ENCODE measurements around the gene ARL8B.
"Not testable (repeated sequence)": the region's sequence is repeated elsewhere in the genome, so short reads cannot be mapped to it uniquely, and the experiment has no call there.

ARL8B gene

DNA sequence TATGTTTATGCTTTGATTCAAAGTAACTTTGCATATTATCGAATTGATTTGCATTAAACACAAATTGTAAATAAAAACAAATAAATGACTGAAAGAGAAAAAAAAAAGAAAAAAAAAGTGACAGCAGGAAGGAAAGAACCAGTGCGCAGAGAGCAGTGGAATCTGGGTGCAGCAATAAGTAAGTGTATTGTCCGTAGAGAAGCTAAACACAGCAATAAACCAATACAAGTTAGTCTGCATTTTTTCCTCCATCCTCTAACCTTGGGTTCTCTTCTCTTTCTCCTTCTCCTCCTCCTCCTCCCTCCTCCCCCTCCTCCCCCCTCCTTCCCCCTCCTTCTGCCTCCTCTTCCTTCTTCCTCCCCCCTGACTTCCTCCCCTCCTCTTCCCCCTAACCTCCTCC, 18.3 kb upstream of the ARL8B start:
- no peaks in the 10 kb centered on the region for H3K27me3 ChIP-seq
- intact Hi-C loops (cut with DNase I; ENCODE audit: low total_unique reads) = no loop called here
- no peak for DNase-seq
- H3K9me3 ChIP-seq = no peaks in the 10 kb centered on the region
- no peak overlapping the region for H3K4me3 ChIP-seq
- no peaks in the 10 kb centered on the region for H3K4me1 ChIP-seq
- TF ChIP-seq, protein P1, sequence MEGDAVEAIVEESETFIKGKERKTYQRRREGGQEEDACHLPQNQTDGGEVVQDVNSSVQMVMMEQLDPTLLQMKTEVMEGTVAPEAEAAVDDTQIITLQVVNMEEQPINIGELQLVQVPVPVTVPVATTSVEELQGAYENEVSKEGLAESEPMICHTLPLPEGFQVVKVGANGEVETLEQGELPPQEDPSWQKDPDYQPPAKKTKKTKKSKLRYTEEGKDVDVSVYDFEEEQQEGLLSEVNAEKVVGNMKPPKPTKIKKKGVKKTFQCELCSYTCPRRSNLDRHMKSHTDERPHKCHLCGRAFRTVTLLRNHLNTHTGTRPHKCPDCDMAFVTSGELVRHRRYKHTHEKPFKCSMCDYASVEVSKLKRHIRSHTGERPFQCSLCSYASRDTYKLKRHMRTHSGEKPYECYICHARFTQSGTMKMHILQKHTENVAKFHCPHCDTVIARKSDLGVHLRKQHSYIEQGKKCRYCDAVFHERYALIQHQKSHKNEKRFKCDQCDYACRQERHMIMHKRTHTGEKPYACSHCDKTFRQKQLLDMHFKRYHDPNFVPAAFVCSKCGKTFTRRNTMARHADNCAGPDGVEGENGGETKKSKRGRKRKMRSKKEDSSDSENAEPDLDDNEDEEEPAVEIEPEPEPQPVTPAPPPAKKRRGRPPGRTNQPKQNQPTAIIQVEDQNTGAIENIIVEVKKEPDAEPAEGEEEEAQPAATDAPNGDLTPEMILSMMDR (IDR thresholded peaks at IDR 0.05) = no peak
- H3K27ac ChIP-seq = no peak overlapping the region
- H3K36me3 ChIP-seq = no peaks in the 10 kb centered on the region

DNA sequence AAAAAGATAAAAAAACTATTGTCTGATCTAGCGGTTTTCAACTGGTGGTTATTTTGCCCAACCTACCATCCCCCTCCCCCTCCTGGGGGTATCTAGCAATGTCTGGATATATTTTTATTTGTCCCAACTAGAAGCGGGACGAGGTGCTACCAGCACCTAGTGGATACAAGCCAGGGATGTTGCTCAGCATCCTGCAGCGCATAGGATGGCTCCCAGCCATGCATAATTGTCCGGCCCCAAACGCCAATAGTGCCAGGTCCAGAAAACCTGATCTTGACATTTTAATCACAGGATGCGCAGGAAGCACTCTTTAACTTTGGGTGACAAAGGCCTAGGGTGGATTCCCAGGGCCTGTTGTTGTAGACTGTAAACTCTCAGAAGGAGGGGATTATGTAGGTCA, 17.0 kb upstream of the ARL8B start:
- intact Hi-C loops (cut with DNase I; ENCODE audit: low total_unique reads) = no loop called here
- Histone ChIP-seq H3K27ac (no peak overlapping the region), H3K36me3 (no peaks in the 10 kb centered on the region), H3K9me3 (no peaks in the 10 kb centered on the region), H3K4me3 (no peak overlapping the region), H3K27me3 (no peaks in the 10 kb centered on the region), H3K4me1 (no peaks in the 10 kb centered on the region)
- TF ChIP-seq, protein P1 (IDR thresholded peaks at IDR 0.05) = no peak
- DNase-seq = no peak

DNA sequence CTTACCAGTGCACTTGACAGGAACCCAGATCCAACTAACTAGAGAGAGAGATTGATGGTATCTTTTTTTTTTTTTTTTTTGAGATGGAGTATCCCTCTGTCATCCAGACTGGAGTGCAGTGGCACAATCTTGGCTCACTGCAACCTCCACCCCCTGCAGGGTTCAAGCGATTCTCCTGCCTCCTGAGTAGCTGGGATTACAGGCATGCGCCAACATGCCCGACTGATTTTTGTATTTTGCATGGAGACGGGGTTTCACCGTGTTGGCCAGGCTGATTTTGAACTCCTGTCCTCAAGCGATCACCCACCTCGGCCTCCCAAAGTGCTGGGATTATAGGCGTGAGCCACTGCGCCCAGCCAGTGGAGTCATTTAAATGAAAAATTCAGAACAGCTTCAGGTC, 15.7 kb upstream of the ARL8B start:
- H3K27ac ChIP-seq; H3K4me1 ChIP-seq; H3K27me3 ChIP-seq; H3K9me3 ChIP-seq; intact Hi-C loops (cut with DNase I; ENCODE audit: low total_unique reads); H3K4me3 ChIP-seq; H3K36me3 ChIP-seq; DNase-seq: not testable (repeated sequence)

DNA sequence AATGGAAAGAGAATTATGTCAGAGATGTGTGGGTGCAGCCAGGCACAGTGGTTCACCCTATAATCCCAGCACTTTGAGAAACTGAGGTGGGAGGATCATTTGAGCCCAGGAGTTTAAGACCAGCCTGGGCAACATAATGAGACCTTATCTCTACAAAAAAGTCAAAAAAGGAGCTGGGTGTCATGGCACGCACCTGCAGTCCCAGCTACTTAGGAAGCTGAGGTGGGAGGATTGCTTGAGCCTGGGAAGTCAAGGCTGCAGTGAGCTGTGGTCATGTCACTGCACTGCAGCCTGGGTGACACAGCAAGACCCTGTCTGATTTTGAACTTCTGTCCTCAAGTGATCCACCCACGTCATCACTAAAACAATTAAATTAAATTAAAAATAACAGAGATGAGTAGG, 15.2 kb upstream of the ARL8B start:
- H3K4me1 ChIP-seq; H3K27me3 ChIP-seq; H3K36me3 ChIP-seq; intact Hi-C loops (cut with DNase I; ENCODE audit: low total_unique reads); H3K9me3 ChIP-seq; H3K27ac ChIP-seq; DNase-seq; H3K4me3 ChIP-seq: not testable (repeated sequence)

DNA sequence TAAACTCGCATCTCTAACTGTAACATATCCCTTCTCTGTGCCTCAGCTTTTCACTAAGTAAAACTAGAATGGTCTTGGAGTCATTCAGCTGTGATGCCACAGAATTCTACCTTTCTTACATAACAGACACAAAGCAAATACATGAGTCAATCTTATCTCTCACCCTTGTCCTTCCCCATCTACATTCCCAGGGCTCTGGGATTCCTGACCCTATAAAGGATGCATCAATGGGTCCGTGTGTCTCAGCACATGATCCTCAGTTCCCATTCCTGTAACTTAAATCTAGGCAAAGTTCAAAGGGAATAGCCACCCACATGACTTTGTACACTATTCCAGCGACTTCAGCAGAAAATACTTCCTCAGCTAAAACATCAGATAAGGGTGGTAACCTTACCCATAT, 11.8 kb upstream of the ARL8B start:
- DNase-seq = no peak
- TF ChIP-seq, protein P1 (IDR thresholded peaks at IDR 0.05) = no peak
- no peaks in the 10 kb centered on the region for H3K27me3 ChIP-seq
- H3K27ac ChIP-seq = no peak overlapping the region
- no peaks in the 10 kb centered on the region for H3K36me3 ChIP-seq
- intact Hi-C loops (cut with DNase I; ENCODE audit: low total_unique reads) = no loop called here
- no peaks in the 10 kb centered on the region for H3K4me1 ChIP-seq
- H3K9me3 ChIP-seq = no peaks in the 10 kb centered on the region
- H3K4me3 ChIP-seq = no peak overlapping the region

DNA sequence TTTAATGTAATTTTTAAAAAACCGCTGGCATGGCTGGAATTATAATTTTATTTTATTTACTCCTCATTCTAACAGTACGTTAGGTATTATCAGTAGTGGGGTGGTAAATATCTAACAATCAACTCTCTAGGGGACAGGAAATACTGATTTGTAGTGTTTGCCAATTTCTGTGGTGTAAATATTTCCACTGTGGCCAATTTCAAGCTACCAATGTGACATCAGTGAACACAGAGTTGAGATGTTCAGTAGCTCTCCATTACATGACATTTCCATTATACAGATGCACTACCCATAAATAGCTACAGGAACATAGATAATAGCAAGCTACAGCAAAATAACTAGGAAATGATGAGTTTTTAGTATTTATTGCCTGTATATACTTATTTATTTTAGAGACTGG, 10.0 kb upstream of the ARL8B start:
- TF ChIP-seq, protein P1 (IDR thresholded peaks at IDR 0.05) = no peak
- no peak overlapping the region for H3K27ac ChIP-seq
- H3K9me3 ChIP-seq = no peaks in the 10 kb centered on the region
- no peak overlapping the region for H3K4me3 ChIP-seq
- no peak for DNase-seq
- no peaks in the 10 kb centered on the region for H3K36me3 ChIP-seq
- no peaks in the 10 kb centered on the region for H3K27me3 ChIP-seq
- intact Hi-C loops (cut with DNase I; ENCODE audit: low total_unique reads) = no loop called here
- no peaks in the 10 kb centered on the region for H3K4me1 ChIP-seq

DNA sequence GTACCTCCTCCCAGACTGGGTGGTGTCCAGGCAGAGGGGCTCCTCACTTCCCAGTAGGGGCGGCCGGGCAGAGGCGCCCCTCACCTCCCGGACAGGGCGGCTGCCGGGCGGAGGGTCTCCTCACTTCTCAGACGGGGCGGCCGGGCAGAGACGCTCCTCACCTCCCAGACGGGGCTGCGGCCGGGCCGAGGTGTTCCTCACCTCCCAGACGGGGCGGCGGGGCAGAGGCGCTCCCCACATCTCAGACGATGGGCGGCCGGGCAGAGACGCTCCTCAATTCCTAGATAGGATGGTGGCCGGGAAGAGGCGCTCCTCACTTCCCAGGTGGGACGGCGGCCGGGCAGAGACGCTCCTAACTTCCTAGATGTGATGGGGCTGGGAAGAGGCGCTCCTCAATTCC, 8.4 kb upstream of the ARL8B start:
- H3K4me1 ChIP-seq; H3K27ac ChIP-seq; DNase-seq; H3K27me3 ChIP-seq; H3K36me3 ChIP-seq; H3K4me3 ChIP-seq; H3K9me3 ChIP-seq; intact Hi-C loops (cut with DNase I; ENCODE audit: low total_unique reads): not testable (repeated sequence)

All from tibial artery (tissue), 4 donors.